Measurements from ENCODE around the gene CAPN12. TPM values are rescaled to one million over a fixed set of nuclear protein-coding genes. Genes with fewer than 3 reads are reported as not detected.
A peak's percentile ranks its signal among the peaks of the same experiment; 100 is the strongest.

CAPN12 gene
- polyA plus RNA-seq, 3 donors = 1.8 TPM; not detected in 2

GRCh38 chr19:38705197-38706019, 38.9 kb downstream of the CAPN12 start:
- H3K9me3 Mint-ChIP-seq = peaks cover 0 to 3% (median 0%) of the 10 kb centered on the region in 7 donors
- intact Hi-C loops (cut with micrococcal nuclease) = no loop called here
- Histone ChIP-seq H3K4me2 (replicated peaks; ENCODE audit: extremely low read depth, low read length, poor library complexity, severe bottlenecking) (no peak overlapping the region), H3K4me3 (replicated peaks in 1 of 3; ENCODE audit: low read depth in 2 of 3, low read length in 3 of 3) (no peak overlapping the region), H3K36me3 (replicated peaks in 1 of 2; ENCODE audit: control insufficient read depth in 1 of 2, insufficient read depth in 2 of 2, low read length in 2 of 2) (peaks cover 99 to 100% of the 10 kb centered on the region in 2 donors), H3K4me1 (ENCODE audit: control insufficient read depth in 1 of 2, insufficient read depth in 2 of 2, low read length in 2 of 2) (no peaks in the 10 kb centered on the region), H3K27me3 (ENCODE audit: control insufficient read depth in 2 of 2, insufficient read depth in 2 of 2, low read length in 2 of 2) (no peaks in the 10 kb centered on the region), H3K9ac (ENCODE audit: insufficient read depth, low read length, poor library complexity, severe bottlenecking) (no peak overlapping the region), H3K79me2 (ENCODE audit: insufficient read depth, low read length) (peaks cover 41% of the 10 kb centered on the region), H2AFZ (ENCODE audit: insufficient read depth, low read depth, low read length, poor library complexity, severe bottlenecking) (no peak overlapping the region), H3K27ac (ENCODE audit: low read depth in 1 of 2, low read length in 2 of 2) (no peak overlapping the region), H4K20me1 (ENCODE audit: insufficient read depth, low read length) (peaks cover 43% of the 10 kb centered on the region), H3K9me3 (replicated peaks in 1 of 2; ENCODE audit: control insufficient read depth in 1 of 2, insufficient read depth in 1 of 2, low read length in 2 of 2) (no peaks in the 10 kb centered on the region)
- no peaks in the 10 kb centered on the region for H3K4me1 Mint-ChIP-seq
- H3K27me3 Mint-ChIP-seq (ENCODE audit: low read depth in 3 of 3) = no peaks in the 10 kb centered on the region
- no peak for DNase-seq
- peaks cover 90 to 99% of the 10 kb centered on the region in 2 donors for H3K36me3 Mint-ChIP-seq
- 94% methylated on average over 20 of the region's 22 CpGs for WGBS (ENCODE audit: insufficient coverage)
- TF ChIP-seq CTCF (IDR thresholded peaks at IDR 0.05) = no peak
- peak overlapping the region in 4 of 7 donors; percentile 41 to 81 (median 50) for H3K27ac Mint-ChIP-seq
- no peak overlapping the region for H3K4me3 Mint-ChIP-seq

- no peak for DNase-seq
- Histone ChIP-seq H3K9ac (ENCODE audit: insufficient read depth, low read length, poor library complexity, severe bottlenecking) (no peak overlapping the region), H3K4me2 (replicated peaks; ENCODE audit: extremely low read depth, low read length, poor library complexity, severe bottlenecking) (no peak overlapping the region), H3K27ac (ENCODE audit: low read depth in 1 of 2, low read length in 2 of 2) (peak overlapping the region in 1 of 2 donors; percentile 36), H3K4me1 (ENCODE audit: control insufficient read depth in 1 of 2, insufficient read depth in 2 of 2, low read length in 2 of 2) (no peaks in the 10 kb centered on the region), H3K79me2 (ENCODE audit: insufficient read depth, low read length) (peaks cover 50% of the 10 kb centered on the region), H3K36me3 (replicated peaks in 1 of 2; ENCODE audit: control insufficient read depth in 1 of 2, insufficient read depth in 2 of 2, low read length in 2 of 2) (peaks cover 94 to 98% of the 10 kb centered on the region in 2 donors), H3K9me3 (replicated peaks in 1 of 2; ENCODE audit: control insufficient read depth in 1 of 2, insufficient read depth in 1 of 2, low read length in 2 of 2) (no peaks in the 10 kb centered on the region), H4K20me1 (ENCODE audit: insufficient read depth, low read length) (peaks cover 52% of the 10 kb centered on the region), H3K4me3 (replicated peaks in 1 of 3; ENCODE audit: low read depth in 2 of 3, low read length in 3 of 3) (no peak overlapping the region), H3K27me3 (ENCODE audit: control insufficient read depth in 2 of 2, insufficient read depth in 2 of 2, low read length in 2 of 2) (no peaks in the 10 kb centered on the region), H2AFZ (ENCODE audit: insufficient read depth, low read depth, low read length, poor library complexity, severe bottlenecking) (no peak overlapping the region)
- Mint-ChIP-seq H3K27me3 (ENCODE audit: low read depth in 3 of 3) (no peaks in the 10 kb centered on the region), H3K27ac (peak overlapping the region in 4 of 7 donors; percentile 15 to 81 (median 63)), H3K36me3 (peaks cover 86 to 99% of the 10 kb centered on the region in 2 donors), H3K4me1 (peaks cover 2% of the 10 kb centered on the region), H3K9me3 (peaks cover 0 to 3% (median 0%) of the 10 kb centered on the region in 7 donors), H3K4me3 (no peak overlapping the region)
- TF ChIP-seq CTCF (IDR thresholded peaks at IDR 0.05) = no peak
- intact Hi-C loops (cut with micrococcal nuclease) = no loop called here
- 91% methylated on average over 10 of the region's 13 CpGs for WGBS (ENCODE audit: insufficient coverage)
These were observed 39.7 kb downstream of the CAPN12 start for GRCh38 chr19:38704488-38705026.
